GM21528 (cell line): ENCODE measurements around the gene GAS7.

ENCODE experiments used
- ATAC-seq: cut with Tn5 transposase; IDR thresholded peaks from one replicate; pipeline ENCODE4 v1.9.1; 2021; ENCODE audit warnings: mild to moderate bottlenecking, moderate library complexity; ENCODE audit not compliant: unreplicated experiment, low FRiP score

The GAS7 gene

DNA sequence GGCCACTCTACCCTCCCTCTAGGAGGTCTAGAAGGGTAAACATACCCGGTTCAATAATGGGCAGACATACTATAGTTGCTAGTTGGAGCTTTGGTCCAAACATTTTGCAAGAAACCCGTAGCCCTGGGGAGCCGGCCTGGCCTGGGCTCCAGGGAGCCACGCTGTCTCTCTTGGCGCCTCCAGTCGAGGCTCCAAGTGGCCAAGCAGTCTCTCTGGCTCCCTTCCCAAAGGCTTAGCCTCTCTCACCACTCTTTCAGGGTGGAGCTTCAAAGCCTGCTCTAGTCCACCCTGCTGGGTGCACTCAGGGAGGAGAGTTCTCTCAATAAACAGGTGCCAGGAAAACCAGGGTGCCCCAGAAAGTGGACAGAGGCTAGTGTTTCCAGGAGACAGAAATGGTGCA is 325.6 kb downstream of the GAS7 start:
- no peak for ATAC-seq

DNA sequence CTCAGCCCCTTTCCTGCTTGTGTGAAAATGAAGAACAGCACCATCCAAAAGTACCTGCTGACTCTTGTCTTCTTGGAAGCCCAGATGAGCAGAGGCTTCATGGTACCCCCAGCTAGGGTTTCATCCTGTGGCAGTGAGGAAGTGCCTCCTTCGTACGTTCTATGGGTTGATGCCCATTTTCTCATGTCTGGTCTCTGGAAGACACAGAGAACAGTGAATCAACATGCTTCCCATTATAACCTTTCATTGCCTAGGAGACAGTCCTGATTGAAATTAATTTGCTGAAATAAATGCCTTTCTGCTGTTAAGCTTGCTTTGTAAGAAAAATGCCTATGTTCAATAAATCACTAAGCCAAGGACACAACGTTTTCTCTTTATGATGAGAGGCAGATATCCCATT is 329.9 kb downstream of the GAS7 start:
- no peak for ATAC-seq

DNA sequence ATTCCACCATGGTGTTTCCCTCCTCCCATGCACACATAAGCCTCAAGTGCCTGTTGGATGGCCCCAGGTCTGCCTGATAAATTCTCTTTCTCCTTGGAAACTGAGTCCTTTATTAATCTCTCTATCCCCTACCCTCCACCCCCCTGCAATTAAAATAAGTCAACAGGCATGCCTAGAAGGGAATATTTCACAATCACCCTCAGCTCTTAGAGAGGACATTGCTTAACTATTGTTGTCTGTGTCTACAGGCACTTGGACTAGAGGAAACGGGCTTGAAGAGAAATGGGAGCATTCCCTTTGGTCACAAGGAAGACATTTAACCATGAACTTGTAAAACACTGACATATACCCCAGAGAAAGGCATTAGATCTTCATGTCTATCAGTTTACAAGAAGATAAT is 332.8 kb downstream of the GAS7 start:
- no peak for ATAC-seq

DNA sequence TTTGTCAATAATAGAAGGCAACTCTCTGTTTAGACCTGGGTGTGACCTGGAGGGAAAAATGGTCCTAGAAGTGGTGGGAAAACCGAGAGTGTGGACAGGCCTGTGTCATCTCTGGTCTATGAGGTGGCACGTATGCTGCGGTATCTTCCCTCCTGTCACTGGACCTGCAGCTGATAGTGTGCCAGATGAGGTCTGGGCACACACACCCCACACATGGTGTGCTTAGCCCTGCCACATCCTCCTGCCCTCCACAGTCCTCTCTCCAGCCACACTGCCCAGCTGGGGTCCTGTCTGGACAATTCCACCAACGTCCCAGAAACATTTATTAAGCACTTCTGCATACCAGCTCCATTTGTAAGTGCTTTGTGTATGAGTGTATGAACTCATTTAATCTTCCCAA is 335.5 kb downstream of the GAS7 start:
- no peak for ATAC-seq

DNA sequence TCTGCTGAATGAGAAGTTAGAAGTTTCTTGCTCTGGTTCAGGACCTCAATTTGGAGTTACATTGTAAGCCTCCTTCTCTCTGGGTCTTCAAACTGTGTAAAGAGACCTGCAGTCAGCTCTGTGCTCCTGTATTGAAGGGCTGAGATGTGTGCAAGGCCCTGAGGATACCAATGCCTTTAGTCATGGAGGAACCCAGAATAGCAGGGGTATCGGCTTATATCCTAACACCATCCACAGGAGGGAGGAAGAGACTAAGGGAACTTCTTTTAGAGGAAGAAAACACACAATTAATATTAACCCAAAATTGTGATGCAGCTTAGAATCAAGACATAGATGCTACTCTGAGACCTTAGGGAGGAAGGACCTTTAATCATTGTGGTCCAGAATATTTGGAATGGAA is 336.2 kb downstream of the GAS7 start:
- no peak for ATAC-seq

DNA sequence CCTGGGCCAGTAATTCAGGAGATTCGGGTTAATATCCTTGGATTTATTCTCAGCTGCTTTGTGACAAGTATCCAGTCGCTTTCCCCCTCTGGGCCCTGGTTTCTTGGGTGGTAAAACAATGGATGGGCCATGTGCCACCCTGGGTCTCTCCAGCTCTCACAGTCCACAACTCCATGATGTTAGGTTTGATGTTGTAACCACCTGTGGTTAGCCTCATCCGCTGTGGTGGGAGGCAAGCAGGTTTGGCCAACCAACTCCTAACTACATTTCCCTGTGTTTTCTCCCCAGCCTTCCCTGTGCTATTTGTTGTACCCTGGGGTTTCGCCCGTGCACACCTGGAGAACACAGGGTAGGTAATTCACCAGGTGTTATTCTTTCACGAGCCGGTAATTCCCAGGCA is 337.6 kb downstream of the GAS7 start:
- ATAC-seq: no peak
